Transverse colon (tissue), 4 donors: ENCODE data around the gene PDE7B.

Experiments
- POLR2AphosphoS5 ChIP-seq, 3 donors: sonication (generic); formaldehyde crosslinking; IDR thresholded peaks; one replicate each; pipeline ENCODE4 v1.6.1; 2016; ENCODE audit warnings: antibody characterized with exemption in 3 of 3
- TF ChIP-seq, protein P1 (sequence below), 5 experiments: fragments of 200-600 bp in 3 of 5; fragments of 450-650 bp in 2 of 5; sonication (generic) in 3 of 5; IDR thresholded peaks; 1 replicate in 2 of 5; 2 replicates in 3 of 5; pipeline ENCODE4 v1.5.1; 2016 to 2017; ENCODE audit warnings: antibody characterized with exemption in 5 of 5, inconsistent platforms in 3 of 5, mild to moderate bottlenecking in 2 of 5, moderate library complexity in 1 of 5

DNA sequence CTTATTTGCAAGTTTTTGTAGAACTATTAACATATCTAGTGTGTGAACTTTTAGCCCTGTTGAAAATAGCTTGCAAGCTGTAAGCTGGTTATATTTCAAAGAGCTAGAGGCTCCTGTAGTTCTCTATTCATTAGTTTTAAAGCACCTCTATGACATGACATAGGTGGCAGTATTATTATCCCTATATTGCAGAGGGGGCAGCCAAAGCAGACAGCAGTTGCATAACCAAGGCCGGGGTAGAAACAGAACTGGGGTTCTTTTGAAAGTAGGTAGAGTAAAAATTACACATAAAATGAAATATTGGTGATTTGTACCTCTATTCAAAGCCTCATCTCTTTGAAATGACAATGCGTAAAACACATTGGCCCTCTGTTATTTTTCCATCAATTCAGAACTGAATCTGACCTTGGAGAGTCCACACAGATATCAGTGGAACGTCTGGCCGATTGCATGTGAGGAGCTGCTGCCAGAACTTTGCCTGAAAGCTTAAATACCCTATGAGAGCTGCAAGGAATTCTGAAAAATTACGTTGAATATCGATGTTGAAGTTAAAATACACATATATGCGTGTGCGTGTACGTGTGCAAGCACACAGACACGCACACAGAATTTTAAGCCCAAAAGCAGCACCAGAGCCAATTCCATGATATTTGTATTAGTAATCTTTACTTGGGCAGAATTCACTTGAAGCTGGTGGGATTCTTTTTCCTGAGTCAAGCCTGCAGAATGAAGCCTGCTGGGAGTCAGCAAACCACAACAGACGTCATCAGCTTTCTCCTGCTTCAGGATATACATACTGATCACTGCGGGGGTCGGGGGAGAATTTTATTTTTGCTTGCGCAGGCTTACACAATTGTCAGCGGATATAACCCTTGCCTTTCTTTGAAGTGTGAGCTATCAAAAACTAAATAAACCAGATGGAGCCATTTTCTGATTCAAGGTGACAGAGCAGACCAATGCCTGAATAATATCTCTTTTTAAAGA, 163.2 kb downstream of the PDE7B start:
- TF ChIP-seq, protein P1, sequence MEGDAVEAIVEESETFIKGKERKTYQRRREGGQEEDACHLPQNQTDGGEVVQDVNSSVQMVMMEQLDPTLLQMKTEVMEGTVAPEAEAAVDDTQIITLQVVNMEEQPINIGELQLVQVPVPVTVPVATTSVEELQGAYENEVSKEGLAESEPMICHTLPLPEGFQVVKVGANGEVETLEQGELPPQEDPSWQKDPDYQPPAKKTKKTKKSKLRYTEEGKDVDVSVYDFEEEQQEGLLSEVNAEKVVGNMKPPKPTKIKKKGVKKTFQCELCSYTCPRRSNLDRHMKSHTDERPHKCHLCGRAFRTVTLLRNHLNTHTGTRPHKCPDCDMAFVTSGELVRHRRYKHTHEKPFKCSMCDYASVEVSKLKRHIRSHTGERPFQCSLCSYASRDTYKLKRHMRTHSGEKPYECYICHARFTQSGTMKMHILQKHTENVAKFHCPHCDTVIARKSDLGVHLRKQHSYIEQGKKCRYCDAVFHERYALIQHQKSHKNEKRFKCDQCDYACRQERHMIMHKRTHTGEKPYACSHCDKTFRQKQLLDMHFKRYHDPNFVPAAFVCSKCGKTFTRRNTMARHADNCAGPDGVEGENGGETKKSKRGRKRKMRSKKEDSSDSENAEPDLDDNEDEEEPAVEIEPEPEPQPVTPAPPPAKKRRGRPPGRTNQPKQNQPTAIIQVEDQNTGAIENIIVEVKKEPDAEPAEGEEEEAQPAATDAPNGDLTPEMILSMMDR (IDR thresholded peaks at IDR 0.05): no peak
- TF ChIP-seq POLR2AphosphoS5 (IDR thresholded peaks at IDR 0.05): no peak
